PFSK-1 (cell line): ENCODE results near the gene ELL.

Experiments
- FOXP2 ChIP-seq: optimal IDR thresholded peaks from 2 replicates; pipeline ENCODE3; 2011; ENCODE audit warnings: borderline replicate concordance, control low read depth, inconsistent platforms; ENCODE audit not compliant: insufficient read depth; ENCODE audit errors: extremely low read length, extremely low read depth
- REST ChIP-seq, 2 experiments: IDR thresholded peaks; 2 replicates each; pipeline versions ENCODE4 v1.6.1 to v1.8.0; 2011 to 2012; ENCODE audit warnings: low read depth in 2 of 2, low read length in 2 of 2, control low read depth in 1 of 2, inconsistent platforms in 1 of 2, mild to moderate bottlenecking in 1 of 2, moderate library complexity in 1 of 2; ENCODE audit not compliant: insufficient read depth in 1 of 2
- TAF1 ChIP-seq: IDR thresholded peaks from 2 replicates; pipeline ENCODE4 v1.6.1; 2012; ENCODE audit warnings: low read length, control low read depth, borderline replicate concordance; ENCODE audit not compliant: insufficient read depth

GRCh38 chr19:18470787-18471186, 51.1 kb downstream of the ELL start:
- TF ChIP-seq REST (IDR thresholded peaks at IDR 0.05; ENCODE audit: insufficient read depth in 1 of 2, low read depth in 2 of 2, low read length in 2 of 2) (no peak), TAF1 (no peak), FOXP2 (no peak)
